Raji (cell line): ENCODE measurements around the gene TMEM117.

Experiments used
- POLR2A ChIP-seq: IDR thresholded peaks from 2 replicates; pipeline ENCODE4 v1.6.1; 2011; ENCODE audit warnings: low read depth, low read length, control low read depth; ENCODE audit not compliant: insufficient read depth

TMEM117 gene

GRCh38 chr12:44235674-44236073 is 399.8 kb downstream of the TMEM117 start:
- TF ChIP-seq POLR2A, result no peak

- no peak for TF ChIP-seq POLR2A
These were observed 404.3 kb downstream of the TMEM117 start for GRCh38 chr12:44240186-44240585.

GRCh38 chr12:44245932-44246331 is 410.1 kb downstream of the TMEM117 start:
- TF ChIP-seq POLR2A, result no peak

- TF ChIP-seq POLR2A, result no peak
These were observed 410.7 kb downstream of the TMEM117 start for GRCh38 chr12:44246482-44247105.

GRCh38 chr12:44247588-44247987 is 411.7 kb downstream of the TMEM117 start:
- no peak for TF ChIP-seq POLR2A

- TF ChIP-seq POLR2A, result no peak
These were observed 412.6 kb downstream of the TMEM117 start for GRCh38 chr12:44248436-44248835.

- TF ChIP-seq POLR2A, result no peak
These were observed 417.5 kb downstream of the TMEM117 start for GRCh38 chr12:44253338-44253856.

- TF ChIP-seq POLR2A, result no peak
These were observed 422.4 kb downstream of the TMEM117 start for GRCh38 chr12:44258246-44258645.

GRCh38 chr12:44259890-44260289 is 424.0 kb downstream of the TMEM117 start:
- TF ChIP-seq POLR2A, result no peak

- TF ChIP-seq POLR2A, result no peak
These were observed 424.7 kb downstream of the TMEM117 start for GRCh38 chr12:44260581-44260980.

- TF ChIP-seq POLR2A, result no peak
These were observed 449.6 kb downstream of the TMEM117 start for GRCh38 chr12:44285321-44285960.

GRCh38 chr12:44286336-44286735 is 450.5 kb downstream of the TMEM117 start:
- no peak for TF ChIP-seq POLR2A

GRCh38 chr12:44286821-44287505 is 451.1 kb downstream of the TMEM117 start:
- TF ChIP-seq POLR2A, result no peak

- no peak for TF ChIP-seq POLR2A
These were observed 451.7 kb downstream of the TMEM117 start for GRCh38 chr12:44287545-44287944.

GRCh38 chr12:44294649-44295048 is 458.8 kb downstream of the TMEM117 start:
- no peak for TF ChIP-seq POLR2A
